CD4-positive, alpha-beta T cell treated with Interleukin-15 for 4 hours (primary cell): ENCODE data around the gene RSPH6A.
"Not testable (repeated sequence)": the region's sequence is repeated elsewhere in the genome, so short reads cannot be mapped to it uniquely, and the experiment has no call there.

Experiments
- DNase-seq: peaks from one replicate; pipeline ENCODE4 v3.0.0-alpha.2; 2020; ENCODE audit warnings: low spot score

The RSPH6A gene

DNA sequence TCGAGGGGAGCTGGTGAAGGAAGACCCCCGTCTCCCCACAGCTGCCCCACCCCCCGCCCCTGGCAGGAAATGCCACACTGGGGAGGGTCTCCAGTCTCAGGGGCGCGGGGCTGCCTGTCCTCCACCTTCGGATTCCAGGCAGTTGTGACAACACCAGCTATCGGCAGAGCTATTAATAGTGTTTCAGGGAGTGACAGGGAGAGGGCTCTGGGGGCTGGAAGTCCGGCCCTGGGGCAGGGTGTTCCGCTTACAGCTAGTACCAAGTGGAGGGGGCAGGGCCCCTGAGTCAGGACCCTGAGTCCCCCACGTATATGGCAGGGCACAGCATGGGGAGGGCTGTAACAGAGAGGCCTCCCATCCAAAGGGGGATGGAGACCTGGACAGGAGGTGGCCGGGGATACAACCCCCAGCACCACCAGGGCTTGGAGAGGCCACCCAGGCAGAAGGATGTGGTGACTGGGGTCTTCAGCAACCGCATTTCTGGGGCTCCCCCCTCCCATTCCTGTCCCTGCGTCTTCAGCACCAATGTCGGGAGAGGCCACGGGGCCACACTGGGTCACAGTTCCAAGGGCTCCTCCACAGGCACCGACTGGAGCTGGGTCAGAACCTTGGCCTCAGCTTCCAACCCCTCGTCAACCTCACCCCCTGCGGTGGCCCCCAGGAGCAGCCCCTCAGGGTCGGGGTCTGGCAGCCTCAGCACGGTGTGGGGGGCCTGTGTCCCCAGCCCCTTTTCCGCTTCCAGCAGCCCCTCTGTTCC lies 50.0 kb downstream of the RSPH6A start:
- DNase-seq, result no peak

DNA sequence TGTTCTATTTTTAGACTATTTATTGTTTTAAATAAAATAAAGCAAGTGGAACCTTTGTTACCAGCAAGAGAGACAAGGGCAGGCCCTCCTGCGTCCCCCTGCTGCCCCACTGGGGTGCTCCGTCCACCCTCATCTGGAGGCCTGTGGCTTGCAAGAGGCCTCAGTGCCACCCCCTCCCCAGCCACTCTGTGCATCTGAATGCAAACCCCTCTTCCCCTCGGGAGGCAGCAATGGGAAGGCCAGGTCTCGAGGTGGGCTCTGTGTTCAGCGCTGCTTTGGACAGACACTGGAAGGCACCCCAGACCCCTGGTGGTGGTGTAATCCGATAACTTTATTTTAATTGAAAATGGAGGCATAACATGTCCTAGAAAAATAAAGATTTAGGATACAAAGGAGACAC lies 50.6 kb downstream of the RSPH6A start:
- no peak for DNase-seq

DNA sequence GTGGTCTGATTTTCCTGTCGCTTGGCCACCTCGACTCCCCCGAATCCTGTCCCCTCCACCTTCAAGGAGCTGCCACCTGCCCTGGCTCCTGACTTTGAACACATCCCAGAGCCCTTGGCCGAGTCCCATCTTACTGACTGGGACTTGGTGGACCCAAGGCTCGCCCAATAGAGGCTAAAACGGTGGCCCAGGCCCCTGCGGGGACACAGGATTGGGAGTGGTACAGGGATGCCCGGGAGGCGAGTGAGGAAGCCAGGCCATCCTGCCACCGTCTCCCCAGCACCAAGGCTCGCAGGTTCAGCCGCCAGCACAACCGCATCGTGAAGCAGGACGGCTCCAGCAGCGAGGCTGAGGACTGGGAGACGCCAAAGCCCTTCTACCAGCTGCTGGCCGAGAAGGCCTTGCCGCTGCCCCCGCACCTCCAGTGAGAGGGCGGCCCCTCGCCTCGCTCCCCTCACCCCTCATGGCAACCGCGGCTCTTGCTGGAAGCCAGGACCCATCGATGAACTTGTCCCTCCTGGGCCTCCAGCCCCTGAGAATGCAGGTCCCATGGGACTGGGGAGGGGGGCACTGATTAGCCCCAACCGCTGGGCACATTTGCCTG lies 51.3 kb downstream of the RSPH6A start:
- no peak for DNase-seq

DNA sequence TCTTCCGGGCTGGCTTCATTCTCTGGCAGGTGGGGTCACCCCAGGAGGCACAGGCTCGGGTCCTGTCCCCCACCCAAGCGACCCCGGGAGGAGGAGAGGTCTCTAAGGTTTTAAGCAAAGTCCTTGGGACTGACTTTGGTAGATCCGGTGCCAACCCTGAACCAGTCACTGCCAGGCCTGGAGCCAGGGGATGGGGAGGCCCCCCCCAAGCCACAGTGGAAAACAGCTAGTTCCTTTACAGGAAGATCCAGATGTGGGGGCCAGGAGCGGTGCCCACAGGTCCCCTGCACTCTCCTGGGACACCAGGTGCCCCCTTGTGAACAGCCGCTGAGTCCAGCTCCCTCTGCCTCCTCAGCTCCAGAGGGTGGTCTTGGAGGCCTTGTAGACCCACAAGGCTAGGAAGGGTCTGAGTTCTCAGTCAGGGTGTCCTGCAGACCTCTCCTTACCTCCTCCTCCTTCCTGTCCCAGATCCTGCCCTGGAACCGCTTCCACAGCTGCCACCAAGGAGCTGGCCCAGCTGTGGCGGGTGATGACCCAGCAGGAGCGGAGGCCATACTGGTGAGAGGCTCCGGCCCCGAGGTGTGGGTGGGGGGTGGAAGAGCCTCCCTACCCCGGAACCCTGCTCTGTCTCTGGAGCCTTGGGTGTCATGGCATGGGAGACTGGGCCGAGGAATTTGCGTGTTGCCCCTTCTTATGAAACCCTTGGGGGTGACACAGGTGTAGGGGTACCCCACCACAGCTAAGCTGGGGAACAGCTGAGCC lies 52.1 kb downstream of the RSPH6A start:
- no peak for DNase-seq

DNA sequence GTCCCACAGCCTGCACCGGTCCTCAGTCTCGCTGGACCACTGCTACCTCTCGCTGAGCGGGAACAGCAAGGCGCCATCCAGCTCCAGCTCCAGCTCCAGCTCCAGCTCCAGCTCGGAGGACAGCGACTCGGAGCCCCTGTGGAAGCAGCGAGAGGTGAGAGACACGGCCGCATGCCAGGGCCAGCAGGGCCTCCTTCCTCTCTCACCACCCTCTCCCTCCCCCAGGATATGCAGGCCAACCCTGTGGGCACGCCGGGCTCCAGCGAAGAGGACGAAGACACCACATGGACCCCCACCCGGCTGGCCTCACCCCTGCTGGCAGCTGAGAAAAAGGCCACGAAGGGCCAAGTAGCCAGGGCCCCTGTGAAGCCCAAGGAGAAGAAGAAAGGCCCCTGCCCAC lies 53.4 kb downstream of the RSPH6A start:
- no peak for DNase-seq

DNA sequence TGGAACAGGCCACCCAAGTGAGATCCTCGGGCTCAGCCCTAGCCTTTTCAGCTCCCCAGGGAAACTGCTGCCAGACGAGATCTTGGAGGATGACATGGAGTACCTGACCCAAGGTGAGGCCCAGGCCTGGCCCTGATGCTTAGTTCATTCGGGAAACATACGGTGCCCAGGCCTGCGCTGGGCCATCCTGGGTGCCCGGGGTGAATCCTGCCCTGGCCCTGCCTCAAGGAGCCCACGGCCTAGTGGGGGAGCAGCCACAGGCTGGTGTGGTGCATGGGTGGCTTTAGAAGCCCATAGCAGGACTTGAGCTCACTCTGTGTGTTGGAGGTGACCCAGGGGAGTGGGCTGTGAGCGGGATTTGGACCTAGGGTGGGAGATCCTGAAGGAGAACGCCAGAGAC lies 56.2 kb downstream of the RSPH6A start:
- DNase-seq, result no peak

DNA sequence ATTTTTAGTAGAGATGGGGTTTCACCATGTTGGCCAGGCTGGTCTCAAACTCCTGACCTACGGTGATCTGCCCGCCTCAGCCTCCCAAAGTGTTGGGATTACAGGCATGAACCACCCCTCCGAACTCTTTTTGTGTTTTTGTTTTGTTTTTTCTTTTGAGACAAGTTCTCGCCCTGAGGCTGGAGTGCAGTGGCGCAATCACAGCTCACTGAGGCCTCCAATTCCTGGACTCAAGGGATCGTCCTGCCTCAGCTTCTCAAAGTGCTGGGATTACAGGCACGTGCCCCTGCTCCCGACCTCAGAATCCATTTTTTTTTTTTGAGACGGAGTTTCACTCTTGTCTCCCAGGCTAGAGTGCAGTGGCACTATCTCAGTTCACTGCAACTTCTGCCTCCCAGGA lies 57.4 kb downstream of the RSPH6A start:
- no peak for DNase-seq

DNA sequence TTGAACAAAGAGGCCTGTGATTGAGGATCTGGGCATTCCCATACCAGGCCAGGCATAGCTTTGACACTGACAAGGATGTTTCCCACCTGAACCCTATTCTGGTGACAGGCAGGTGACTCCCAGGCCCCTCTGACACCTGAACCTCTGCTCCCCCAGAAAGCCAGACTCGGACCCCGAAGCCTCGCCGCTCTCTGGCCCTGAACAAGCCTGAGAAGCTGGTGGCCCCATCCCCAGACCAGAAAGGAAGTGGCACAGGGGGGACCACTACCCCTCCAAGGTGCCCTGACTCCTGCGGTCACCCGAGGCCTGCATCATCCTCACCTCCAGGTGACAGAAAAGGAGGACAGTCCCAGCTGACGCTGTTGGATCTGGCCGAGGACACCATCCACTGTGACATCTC lies 60.8 kb downstream of the RSPH6A start:
- no peak for DNase-seq

DNA sequence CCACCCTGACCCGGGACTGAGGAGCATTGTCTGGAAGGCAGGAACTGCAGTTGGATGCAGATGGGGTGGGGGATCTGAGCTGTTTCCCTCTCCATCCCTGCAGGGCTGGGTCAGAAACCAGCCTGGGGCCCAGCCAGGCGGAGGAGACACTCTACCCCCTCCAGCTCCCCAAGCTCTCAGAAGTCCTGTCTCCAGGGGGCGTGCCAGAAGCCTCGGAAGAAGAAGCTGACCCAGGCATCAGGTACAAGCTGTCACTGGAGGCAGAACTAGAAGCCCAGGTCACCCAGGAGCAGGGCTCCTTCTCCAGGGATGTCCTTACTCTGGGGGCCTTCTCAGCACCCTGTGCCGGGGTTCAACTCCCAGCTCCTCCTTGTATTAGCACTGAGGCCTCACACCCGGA lies 61.6 kb downstream of the RSPH6A start:
- no peak for DNase-seq

DNA sequence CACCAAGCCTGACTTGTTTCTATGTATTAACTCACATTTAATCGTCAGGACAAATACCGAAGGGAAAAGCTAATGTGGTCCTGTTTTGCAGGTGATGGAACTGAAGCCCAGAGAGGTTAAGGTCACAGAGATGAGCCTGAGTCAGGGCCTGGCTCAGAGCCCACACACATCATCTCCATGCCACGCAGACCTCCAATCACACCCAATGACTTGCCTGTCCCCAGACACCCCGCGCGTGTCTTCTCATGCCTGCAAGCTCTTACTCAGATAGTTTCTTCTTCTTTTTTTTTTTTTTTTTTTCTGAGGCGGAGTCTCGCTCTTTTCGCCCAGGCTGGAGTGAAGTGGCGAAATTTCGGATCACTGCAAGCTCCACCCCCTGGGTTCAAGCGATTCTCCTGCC lies 62.5 kb downstream of the RSPH6A start:
- DNase-seq, result no peak

DNA sequence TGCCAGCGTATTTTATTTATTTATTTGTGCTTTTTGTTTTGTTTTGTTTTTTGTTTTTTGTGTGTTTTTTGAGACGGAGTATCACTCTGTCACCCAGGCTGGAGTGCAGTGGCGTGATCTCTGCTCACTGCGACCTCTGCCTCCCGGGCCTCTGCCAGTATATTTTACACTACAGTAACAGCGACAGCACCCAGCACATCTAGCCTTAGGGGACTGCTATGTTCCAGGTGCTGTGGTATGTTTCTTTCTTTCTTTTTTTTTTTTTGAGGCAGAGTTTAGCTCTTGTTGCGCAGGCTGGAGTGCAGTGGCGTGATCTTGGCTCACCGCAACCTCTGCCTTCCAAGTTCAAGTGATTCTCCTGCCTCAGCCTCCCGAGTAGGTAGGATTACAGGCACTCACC lies 63.6 kb downstream of the RSPH6A start:
- DNase-seq, result not testable (repeated sequence)

DNA sequence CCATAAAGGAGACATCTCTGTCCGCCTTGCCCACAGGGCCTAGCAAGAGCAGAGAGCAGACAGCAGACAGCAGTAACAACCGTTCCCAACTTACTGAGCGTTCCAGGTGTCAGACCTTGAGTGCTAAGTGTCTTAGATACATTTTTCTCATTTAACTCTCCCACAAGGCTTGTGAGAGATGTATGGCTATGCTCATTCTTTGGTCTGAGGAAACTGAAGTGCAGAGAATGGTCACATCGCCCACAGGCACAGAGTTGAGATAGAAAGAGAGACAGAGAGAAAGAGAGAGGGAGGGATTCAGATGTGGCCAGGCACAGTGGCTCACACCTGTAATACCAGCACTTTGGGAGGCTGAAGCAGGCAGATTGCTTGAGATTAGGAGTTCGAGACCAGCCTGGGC lies 67.6 kb downstream of the RSPH6A start:
- no peak for DNase-seq

DNA sequence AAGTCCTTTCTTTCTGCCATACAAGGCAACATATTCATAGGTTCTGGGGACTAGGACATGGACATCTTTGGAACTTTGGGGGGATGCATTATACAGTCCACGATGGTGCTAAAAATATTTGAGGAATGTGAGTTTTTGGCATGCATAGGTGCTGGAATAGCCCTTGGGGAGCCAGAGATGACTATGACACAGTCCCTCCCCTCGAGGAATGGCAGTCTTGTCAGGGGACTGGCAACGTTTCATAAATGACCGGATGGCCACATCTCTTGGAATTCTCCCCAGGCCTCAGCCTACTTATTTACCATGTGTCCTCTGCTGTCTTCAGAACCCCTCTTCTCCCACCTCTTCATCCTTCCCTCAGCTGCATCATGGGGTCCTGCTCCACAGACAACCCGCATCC lies 68.2 kb downstream of the RSPH6A start:
- no peak for DNase-seq
